GM13977 (cell line): Measurements from ENCODE around the gene TMTC3.
"Not testable (repeated sequence)": the region's sequence is repeated elsewhere in the genome, so short reads cannot be mapped to it uniquely, and the experiment has no call there.

ENCODE experiments used
- DNase-seq: peaks from one replicate; pipeline ENCODE4 v3.0.0; 2012; ENCODE audit warnings: low spot score
- in situ Hi-C: fragments of 300-500 bp; cut with MboI; formaldehyde crosslinking; loops from one replicate; pipeline ENCODE4 v1.12.0; 2022; ENCODE audit warnings: low sequenced_read_pairs, low pct_unique_long_range_greater_than_20kb, mixed read lengths, inconsistent platforms; ENCODE audit not compliant: unreplicated experiment
- TF ChIP-seq, protein P1 (sequence below): IDR thresholded peaks from 2 replicates; pipeline ENCODE4 v1.5.1; 2012; ENCODE audit warnings: mild to moderate bottlenecking, control low read depth; ENCODE audit not compliant: insufficient read depth; ENCODE audit errors: extremely low read depth, missing control alignments

The TMTC3 gene

DNA sequence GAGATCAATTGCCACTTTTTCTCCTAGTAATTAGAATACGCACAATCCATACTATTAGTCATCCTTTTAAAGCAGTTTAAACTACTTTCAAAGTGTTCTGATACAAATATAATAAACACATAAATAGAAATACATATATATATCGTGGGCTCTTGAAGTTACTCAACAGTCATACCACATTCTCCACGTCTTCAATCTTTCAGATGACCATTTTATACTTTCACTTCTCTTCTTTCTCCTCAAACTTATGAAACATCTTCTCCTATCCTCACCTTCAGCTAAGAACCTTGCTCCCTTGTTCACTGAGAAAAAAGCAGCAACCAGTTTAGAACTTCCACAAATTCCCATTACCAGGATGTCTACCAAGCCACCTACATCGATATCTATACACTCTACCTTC lies 19.4 kb upstream of the TMTC3 start:
- in situ Hi-C loops = loop anchor here (25.0 kb wide), 1 partner anchor 890 kb away; no protein-coding TSS in a partner anchor
- TF ChIP-seq, protein P1, sequence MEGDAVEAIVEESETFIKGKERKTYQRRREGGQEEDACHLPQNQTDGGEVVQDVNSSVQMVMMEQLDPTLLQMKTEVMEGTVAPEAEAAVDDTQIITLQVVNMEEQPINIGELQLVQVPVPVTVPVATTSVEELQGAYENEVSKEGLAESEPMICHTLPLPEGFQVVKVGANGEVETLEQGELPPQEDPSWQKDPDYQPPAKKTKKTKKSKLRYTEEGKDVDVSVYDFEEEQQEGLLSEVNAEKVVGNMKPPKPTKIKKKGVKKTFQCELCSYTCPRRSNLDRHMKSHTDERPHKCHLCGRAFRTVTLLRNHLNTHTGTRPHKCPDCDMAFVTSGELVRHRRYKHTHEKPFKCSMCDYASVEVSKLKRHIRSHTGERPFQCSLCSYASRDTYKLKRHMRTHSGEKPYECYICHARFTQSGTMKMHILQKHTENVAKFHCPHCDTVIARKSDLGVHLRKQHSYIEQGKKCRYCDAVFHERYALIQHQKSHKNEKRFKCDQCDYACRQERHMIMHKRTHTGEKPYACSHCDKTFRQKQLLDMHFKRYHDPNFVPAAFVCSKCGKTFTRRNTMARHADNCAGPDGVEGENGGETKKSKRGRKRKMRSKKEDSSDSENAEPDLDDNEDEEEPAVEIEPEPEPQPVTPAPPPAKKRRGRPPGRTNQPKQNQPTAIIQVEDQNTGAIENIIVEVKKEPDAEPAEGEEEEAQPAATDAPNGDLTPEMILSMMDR = no peak
- no peak for DNase-seq

DNA sequence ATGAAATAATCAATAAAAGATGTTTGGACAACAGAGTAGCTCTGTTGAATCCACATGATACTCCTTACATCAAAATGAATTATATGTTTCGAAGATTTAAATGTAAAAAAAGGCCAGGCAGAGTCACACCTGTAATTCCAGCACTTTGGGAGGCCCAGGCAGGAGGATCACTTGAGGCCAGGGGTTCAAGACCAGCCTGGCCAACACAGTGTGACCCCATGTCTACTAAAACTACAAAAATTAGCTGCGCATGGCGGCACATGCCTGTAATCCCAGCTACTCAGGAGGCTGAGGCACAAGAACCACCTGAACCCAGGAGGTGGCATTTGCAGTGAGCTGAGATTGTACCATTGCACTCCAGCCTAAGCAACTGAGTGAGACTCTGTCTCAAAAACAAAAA lies 15.0 kb upstream of the TMTC3 start:
- TF ChIP-seq, protein P1 = no peak
- DNase-seq = no peak
- in situ Hi-C loops = no loop called here

DNA sequence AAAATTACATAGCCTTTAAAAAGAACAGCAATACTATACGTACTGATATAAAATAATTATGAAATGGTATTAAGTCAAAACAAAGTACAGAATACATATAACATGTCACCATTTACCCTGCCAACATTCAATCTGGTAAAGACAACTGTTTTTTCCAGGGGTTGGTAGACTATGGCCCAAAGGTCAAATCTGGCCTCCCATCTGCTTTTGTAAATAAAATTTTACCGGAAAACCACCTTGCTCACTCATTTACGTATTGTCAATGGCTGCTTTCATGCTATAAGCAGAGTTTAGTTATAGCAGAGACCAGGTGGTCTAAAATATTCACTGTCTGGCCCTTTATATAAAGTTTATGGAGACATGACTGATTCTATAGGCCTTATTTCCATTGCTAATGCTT lies 14.3 kb upstream of the TMTC3 start:
- in situ Hi-C loops = no loop called here
- no peak for DNase-seq
- TF ChIP-seq, protein P1 = no peak

DNA sequence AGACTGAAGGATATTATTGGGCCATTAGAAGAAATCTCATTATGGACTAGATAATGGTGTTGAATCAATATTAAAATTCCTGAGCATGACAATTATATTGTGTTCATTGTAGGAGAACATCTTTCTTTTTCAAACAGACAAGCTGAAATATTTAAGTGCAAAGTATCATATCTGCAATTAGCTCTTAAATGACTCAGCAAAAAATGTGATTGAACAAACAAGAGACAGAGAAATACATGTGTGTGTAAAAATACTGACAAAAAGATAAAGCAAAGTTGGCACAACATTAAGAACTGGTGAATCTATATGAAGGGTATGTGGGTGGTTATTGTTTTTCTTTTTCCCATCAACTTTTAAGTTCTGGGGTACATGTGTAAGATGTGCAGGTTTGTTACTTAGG lies 9.7 kb upstream of the TMTC3 start:
- in situ Hi-C loops = no loop called here
- no peak for DNase-seq
- TF ChIP-seq, protein P1 = no peak

GRCh38 chr12:88133181-88133580 lies 8.9 kb upstream of the TMTC3 start:
- in situ Hi-C loops, DNase-seq: not testable (repeated sequence)

GRCh38 chr12:88139711-88140110 lies 2.4 kb upstream of the TMTC3 start:
- DNase-seq, in situ Hi-C loops: not testable (repeated sequence)

DNA sequence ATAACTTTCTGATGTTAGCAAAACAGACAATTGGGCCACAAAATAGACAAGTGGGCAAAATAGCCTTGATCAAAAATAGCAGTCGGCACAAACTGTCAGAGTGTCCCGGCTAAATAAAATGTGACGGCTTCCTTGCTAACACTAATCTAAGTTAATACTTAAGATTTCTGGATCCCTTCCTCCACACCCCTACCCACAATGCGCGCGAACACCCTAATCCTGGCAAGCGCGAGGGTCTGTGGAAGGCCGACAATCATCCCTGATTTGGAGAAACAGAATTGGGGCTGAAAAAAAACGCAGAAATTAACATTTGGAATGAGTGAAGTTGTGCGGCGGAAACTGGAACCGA lies 708 bp upstream of the TMTC3 start:
- no peak for DNase-seq
- in situ Hi-C loops = no loop called here
- TF ChIP-seq, protein P1 = no peak

DNA sequence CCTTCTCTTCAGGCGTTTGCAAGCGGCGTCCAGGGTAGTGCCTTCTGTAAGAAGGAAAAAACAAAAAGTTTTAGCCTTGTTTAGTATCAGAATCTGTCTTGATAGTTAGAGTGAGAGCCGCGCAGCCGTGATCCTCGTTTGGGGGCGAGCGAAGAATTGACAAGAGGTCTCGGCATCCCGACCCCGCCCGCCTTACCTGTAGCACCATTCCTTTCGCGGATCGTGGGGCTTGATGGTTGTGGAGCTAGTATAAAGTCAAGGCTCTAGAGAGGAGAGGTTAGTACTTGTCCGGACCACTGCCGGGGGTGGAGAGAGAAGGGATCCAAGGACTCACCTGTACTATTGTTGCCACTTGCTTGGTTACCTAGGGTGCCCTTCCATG lies 494 bp downstream of the TMTC3 start:
- TF ChIP-seq, protein P1 = no peak
- in situ Hi-C loops = no loop called here
- DNase-seq = no peak
